ENCODE measurements around the gene IKZF3. TPM values are rescaled to one million over a fixed set of nuclear protein-coding genes. Genes with fewer than 3 reads are reported as not detected.

IKZF3 gene
- total RNA-seq, 1 donor from 2014 or later: 0.52 TPM

- no peaks in the 10 kb centered on the region for H3K9me3 ChIP-seq (ENCODE audit: control insufficient read depth in 3 of 3, low read length in 3 of 3)
- H3K9ac ChIP-seq (ENCODE audit: low read depth in 1 of 3, low read length in 3 of 3): peak within 1 kb of the TSS in 1 of 3 donors; percentile 25
- H3K4me3 ChIP-seq (ENCODE audit: low read length in 3 of 3): peak within 1 kb of the TSS in 1 of 3 donors; percentile 22
- H3K27me3 ChIP-seq (ENCODE audit: control insufficient read depth in 3 of 3, insufficient read depth in 3 of 3, low read length in 3 of 3): peaks cover 53 to 63% (median 56%) of the 10 kb centered on the region in 3 donors
- no peak within 1 kb of the TSS for H3K27ac ChIP-seq (ENCODE audit: low read depth, low read length)
- H3K4me1 ChIP-seq (ENCODE audit: control insufficient read depth in 3 of 3, insufficient read depth in 3 of 3, low read length in 3 of 3): peaks cover 4 to 13% (median 10%) of the 10 kb centered on the region in 3 donors
- H3K36me3 ChIP-seq (ENCODE audit: control insufficient read depth in 3 of 3, insufficient read depth in 3 of 3, low read length in 3 of 3): no peaks in the 10 kb centered on the region
These were observed 126.1 kb downstream of the IKZF3 start, which contains the start of gene GRB7 for GRCh38 chr17:39737760-39738567. Gene GRB7, plus strand, starts transcription at chr17:39737938. Its CDS starts 4,364 bp downstream, at chr17:39742302.

- Histone ChIP-seq H3K4me3 (ENCODE audit: low read length in 3 of 3) (no peak overlapping the region), H3K27ac (ENCODE audit: low read depth, low read length) (no peak overlapping the region), H3K9ac (ENCODE audit: low read depth in 1 of 3, low read length in 3 of 3) (peak overlapping the region in 1 of 3 donors; percentile 11), H3K4me1 (ENCODE audit: control insufficient read depth in 3 of 3, insufficient read depth in 3 of 3, low read length in 3 of 3) (peaks cover 4 to 13% (median 10%) of the 10 kb centered on the region in 3 donors), H3K9me3 (ENCODE audit: control insufficient read depth in 3 of 3, low read length in 3 of 3) (no peaks in the 10 kb centered on the region), H3K36me3 (ENCODE audit: control insufficient read depth in 3 of 3, insufficient read depth in 3 of 3, low read length in 3 of 3) (no peaks in the 10 kb centered on the region), H3K27me3 (ENCODE audit: control insufficient read depth in 3 of 3, insufficient read depth in 3 of 3, low read length in 3 of 3) (peaks cover 48 to 56% (median 49%) of the 10 kb centered on the region in 3 donors)
These were observed 126.8 kb downstream of the IKZF3 start for GRCh38 chr17:39737206-39737759.

- H3K27me3 ChIP-seq (ENCODE audit: control insufficient read depth in 3 of 3, insufficient read depth in 3 of 3, low read length in 3 of 3): peaks cover 44 to 51% (median 44%) of the 10 kb centered on the region in 3 donors
- H3K9ac ChIP-seq (ENCODE audit: low read depth in 1 of 3, low read length in 3 of 3): no peak overlapping the region
- H3K4me1 ChIP-seq (ENCODE audit: control insufficient read depth in 3 of 3, insufficient read depth in 3 of 3, low read length in 3 of 3): peaks cover 4 to 13% (median 10%) of the 10 kb centered on the region in 3 donors
- no peak overlapping the region for H3K4me3 ChIP-seq (ENCODE audit: low read length in 3 of 3)
- no peak overlapping the region for H3K27ac ChIP-seq (ENCODE audit: low read depth, low read length)
- no peaks in the 10 kb centered on the region for H3K36me3 ChIP-seq (ENCODE audit: control insufficient read depth in 3 of 3, insufficient read depth in 3 of 3, low read length in 3 of 3)
- no peaks in the 10 kb centered on the region for H3K9me3 ChIP-seq (ENCODE audit: control insufficient read depth in 3 of 3, low read length in 3 of 3)
These were observed 127.6 kb downstream of the IKZF3 start for GRCh38 chr17:39736319-39737165.

- H3K4me3 ChIP-seq (ENCODE audit: low read length in 3 of 3): no peak overlapping the region
- no peak overlapping the region for H3K27ac ChIP-seq (ENCODE audit: low read depth, low read length)
- H3K9ac ChIP-seq (ENCODE audit: low read depth in 1 of 3, low read length in 3 of 3): no peak overlapping the region
- no peaks in the 10 kb centered on the region for H3K36me3 ChIP-seq (ENCODE audit: control insufficient read depth in 3 of 3, insufficient read depth in 3 of 3, low read length in 3 of 3)
- H3K4me1 ChIP-seq (ENCODE audit: control insufficient read depth in 3 of 3, insufficient read depth in 3 of 3, low read length in 3 of 3): peaks cover 4 to 13% (median 10%) of the 10 kb centered on the region in 3 donors
- no peaks in the 10 kb centered on the region for H3K9me3 ChIP-seq (ENCODE audit: control insufficient read depth in 3 of 3, low read length in 3 of 3)
- H3K27me3 ChIP-seq (ENCODE audit: control insufficient read depth in 3 of 3, insufficient read depth in 3 of 3, low read length in 3 of 3): peaks cover 37 to 44% (median 40%) of the 10 kb centered on the region in 3 donors
These were observed 128.2 kb downstream of the IKZF3 start for GRCh38 chr17:39735882-39736281.

- Histone ChIP-seq H3K9me3 (ENCODE audit: control insufficient read depth in 3 of 3, low read length in 3 of 3) (no peaks in the 10 kb centered on the region), H3K4me1 (ENCODE audit: control insufficient read depth in 3 of 3, insufficient read depth in 3 of 3, low read length in 3 of 3) (peaks cover 8 to 14% (median 9%) of the 10 kb centered on the region in 3 donors), H3K27ac (ENCODE audit: low read depth, low read length) (no peak overlapping the region), H3K4me3 (ENCODE audit: low read length in 3 of 3) (no peak overlapping the region), H3K27me3 (ENCODE audit: control insufficient read depth in 3 of 3, insufficient read depth in 3 of 3, low read length in 3 of 3) (peaks cover 11 to 15% (median 14%) of the 10 kb centered on the region in 3 donors), H3K9ac (ENCODE audit: low read depth in 1 of 3, low read length in 3 of 3) (no peak overlapping the region), H3K36me3 (ENCODE audit: control insufficient read depth in 3 of 3, insufficient read depth in 3 of 3, low read length in 3 of 3) (peaks cover 4 to 7% (median 4%) of the 10 kb centered on the region in 3 donors)
These were observed 131.5 kb downstream of the IKZF3 start for GRCh38 chr17:39732586-39732985.

GRCh38 chr17:39730095-39730921 is 133.8 kb downstream of the IKZF3 start, which contains the start of gene MIEN1:
Gene MIEN1, minus strand, starts transcription at chr17:39730532. Its CDS starts 37 bp downstream, at chr17:39730495.
- H3K27ac ChIP-seq (ENCODE audit: low read depth, low read length): peak within 1 kb of the TSS; percentile 65
- H3K9ac ChIP-seq (ENCODE audit: low read depth in 1 of 3, low read length in 3 of 3): peak within 1 kb of the TSS; percentile 76 to 82 (median 76)
- H3K36me3 ChIP-seq (ENCODE audit: control insufficient read depth in 3 of 3, insufficient read depth in 3 of 3, low read length in 3 of 3): peaks cover 15 to 17% (median 16%) of the 10 kb centered on the region in 3 donors
- peak within 1 kb of the TSS; percentile 80 to 88 (median 81) for H3K4me3 ChIP-seq (ENCODE audit: low read length in 3 of 3)
- H3K9me3 ChIP-seq (ENCODE audit: control insufficient read depth in 3 of 3, low read length in 3 of 3): no peaks in the 10 kb centered on the region
- no peaks in the 10 kb centered on the region for H3K27me3 ChIP-seq (ENCODE audit: control insufficient read depth in 3 of 3, insufficient read depth in 3 of 3, low read length in 3 of 3)
- peaks cover 7 to 12% (median 9%) of the 10 kb centered on the region in 3 donors for H3K4me1 ChIP-seq (ENCODE audit: control insufficient read depth in 3 of 3, insufficient read depth in 3 of 3, low read length in 3 of 3)

- Histone ChIP-seq H3K36me3 (ENCODE audit: control insufficient read depth in 3 of 3, insufficient read depth in 3 of 3, low read length in 3 of 3) (peaks cover 24 to 26% (median 25%) of the 10 kb centered on the region in 3 donors), H3K9me3 (ENCODE audit: control insufficient read depth in 3 of 3, low read length in 3 of 3) (no peaks in the 10 kb centered on the region), H3K9ac (ENCODE audit: low read depth in 1 of 3, low read length in 3 of 3) (peak overlapping the region; percentile 72 to 82 (median 76)), H3K27ac (ENCODE audit: low read depth, low read length) (no peak overlapping the region), H3K4me1 (ENCODE audit: control insufficient read depth in 3 of 3, insufficient read depth in 3 of 3, low read length in 3 of 3) (peaks cover 7 to 12% (median 9%) of the 10 kb centered on the region in 3 donors), H3K27me3 (ENCODE audit: control insufficient read depth in 3 of 3, insufficient read depth in 3 of 3, low read length in 3 of 3) (no peaks in the 10 kb centered on the region), H3K4me3 (ENCODE audit: low read length in 3 of 3) (peak overlapping the region; percentile 80 to 88 (median 81))
These were observed 134.7 kb downstream of the IKZF3 start for GRCh38 chr17:39729280-39729851.

- no peak overlapping the region for H3K9ac ChIP-seq (ENCODE audit: low read depth in 1 of 3, low read length in 3 of 3)
These were observed 136.6 kb downstream of the IKZF3 start for GRCh38 chr17:39727556-39727955.

More at GRCh38 chr17:39727556-39727955, 136.6 kb downstream of the IKZF3 start:
- H3K9me3 ChIP-seq (ENCODE audit: control insufficient read depth in 3 of 3, low read length in 3 of 3): no peaks in the 10 kb centered on the region
- H3K36me3 ChIP-seq (ENCODE audit: control insufficient read depth in 3 of 3, insufficient read depth in 3 of 3, low read length in 3 of 3): peaks cover 29 to 32% (median 30%) of the 10 kb centered on the region in 3 donors
- H3K27ac ChIP-seq (ENCODE audit: low read depth, low read length): no peak overlapping the region
- no peaks in the 10 kb centered on the region for H3K27me3 ChIP-seq (ENCODE audit: control insufficient read depth in 3 of 3, insufficient read depth in 3 of 3, low read length in 3 of 3)
- peaks cover 7 to 12% (median 9%) of the 10 kb centered on the region in 3 donors for H3K4me1 ChIP-seq (ENCODE audit: control insufficient read depth in 3 of 3, insufficient read depth in 3 of 3, low read length in 3 of 3)
- no peak overlapping the region for H3K4me3 ChIP-seq (ENCODE audit: low read length in 3 of 3)

All from skeletal muscle tissue (tissue), 4 donors.